Measurements from ENCODE around the gene C3orf33. TPM values are rescaled to one million over a fixed set of nuclear protein-coding genes. Genes with fewer than 3 reads are reported as not detected.

The C3orf33 gene
- total and polyA plus RNA-seq, 2 of the 8 experiments (the other 6 are each of a cell fraction or from before 2014, with no cell fraction given), result 3.4 to 4.5 TPM

- TF ChIP-seq CHD7 (IDR thresholded peaks at IDR 0.05; ENCODE audit: insufficient replicate concordance, low read length) (no peak), CTCF (IDR thresholded peaks at IDR 0.05; ENCODE audit: control extremely low read depth in 1 of 3, insufficient read depth in 1 of 3, low read depth in 1 of 3, low read length in 3 of 3) (no peak), NANOG (IDR thresholded peaks at IDR 0.05; ENCODE audit: insufficient read depth, low read depth, low read length, poor library complexity, severe bottlenecking) (no peak), BRCA1 (IDR thresholded peaks at IDR 0.05; ENCODE audit: low read depth, low read length) (no peak), HDAC6 (IDR thresholded peaks at IDR 0.05; ENCODE audit: low read depth, low read length) (no peak), CREB1 (IDR thresholded peaks at IDR 0.05) (no peak), ATF3 (IDR thresholded peaks at IDR 0.05; ENCODE audit: insufficient read depth, low read depth, low read length) (no peak), JUN (IDR thresholded peaks at IDR 0.05; ENCODE audit: low read depth, low read length) (no peak)
These were observed 75.2 kb downstream of the C3orf33 start (continued) for GRCh38 chr3:155730843-155731242.

All from H1 (cell line).